ENCODE data around the gene ARHGAP44. TPM values are rescaled to one million over a fixed set of nuclear protein-coding genes. Genes with fewer than 3 reads are reported as not detected.
A peak's percentile ranks its signal among the peaks of the same experiment; 100 is the strongest.

The ARHGAP44 gene
- total RNA-seq, 3 donors from 2014 or later = 34.4 to 92.3 (median 52.0) TPM

GRCh38 chr17:12745486-12745885, 43.8 kb upstream of the ARHGAP44 start:
- intact Hi-C loops (cut with DNase I, micrococcal nuclease) = no loop called here
- Histone ChIP-seq H3K4me1 (ENCODE audit: low read depth) (no peaks in the 10 kb centered on the region), H3K4me3 (no peak overlapping the region), H3K9me3 (no peaks in the 10 kb centered on the region), H3K36me3 (ENCODE audit: low read depth) (no peaks in the 10 kb centered on the region)
- TF ChIP-seq, protein P1, sequence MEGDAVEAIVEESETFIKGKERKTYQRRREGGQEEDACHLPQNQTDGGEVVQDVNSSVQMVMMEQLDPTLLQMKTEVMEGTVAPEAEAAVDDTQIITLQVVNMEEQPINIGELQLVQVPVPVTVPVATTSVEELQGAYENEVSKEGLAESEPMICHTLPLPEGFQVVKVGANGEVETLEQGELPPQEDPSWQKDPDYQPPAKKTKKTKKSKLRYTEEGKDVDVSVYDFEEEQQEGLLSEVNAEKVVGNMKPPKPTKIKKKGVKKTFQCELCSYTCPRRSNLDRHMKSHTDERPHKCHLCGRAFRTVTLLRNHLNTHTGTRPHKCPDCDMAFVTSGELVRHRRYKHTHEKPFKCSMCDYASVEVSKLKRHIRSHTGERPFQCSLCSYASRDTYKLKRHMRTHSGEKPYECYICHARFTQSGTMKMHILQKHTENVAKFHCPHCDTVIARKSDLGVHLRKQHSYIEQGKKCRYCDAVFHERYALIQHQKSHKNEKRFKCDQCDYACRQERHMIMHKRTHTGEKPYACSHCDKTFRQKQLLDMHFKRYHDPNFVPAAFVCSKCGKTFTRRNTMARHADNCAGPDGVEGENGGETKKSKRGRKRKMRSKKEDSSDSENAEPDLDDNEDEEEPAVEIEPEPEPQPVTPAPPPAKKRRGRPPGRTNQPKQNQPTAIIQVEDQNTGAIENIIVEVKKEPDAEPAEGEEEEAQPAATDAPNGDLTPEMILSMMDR (IDR thresholded peaks at IDR 0.05) = no peak
- DNase-seq (peak in 1 of 3 donors; percentile 25), ATAC-seq (peak; percentile 80)

DNA sequence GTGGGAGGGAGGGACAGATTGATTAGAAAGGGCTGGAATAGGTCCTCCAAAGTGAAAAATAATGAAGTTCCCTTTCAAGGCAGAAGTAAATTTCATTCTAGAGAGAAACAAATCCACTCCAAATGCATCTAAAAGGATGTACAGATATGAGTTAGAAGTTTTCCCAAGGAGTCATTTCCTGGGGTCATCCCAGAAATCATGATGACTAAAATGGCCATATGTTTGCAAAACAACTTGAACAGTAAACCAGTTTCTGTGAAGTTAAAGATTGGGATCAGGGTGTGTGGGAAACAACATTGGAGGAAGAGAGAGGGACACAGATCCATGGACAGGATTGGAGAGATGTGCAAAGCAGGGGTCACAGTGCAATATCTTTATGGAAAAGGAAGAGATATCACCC, 32.5 kb upstream of the ARHGAP44 start:
- intact Hi-C loops (cut with DNase I, micrococcal nuclease) = no loop called here
- no peaks in the 10 kb centered on the region for H3K9me3 ChIP-seq
- TF ChIP-seq, protein P1 (IDR thresholded peaks at IDR 0.05) = no peak
- DNase-seq (no peak), ATAC-seq (no peak)
- H3K4me1 ChIP-seq (ENCODE audit: low read depth) = no peaks in the 10 kb centered on the region
- H3K36me3 ChIP-seq (ENCODE audit: low read depth) = no peaks in the 10 kb centered on the region
- no peak overlapping the region for H3K4me3 ChIP-seq

DNA sequence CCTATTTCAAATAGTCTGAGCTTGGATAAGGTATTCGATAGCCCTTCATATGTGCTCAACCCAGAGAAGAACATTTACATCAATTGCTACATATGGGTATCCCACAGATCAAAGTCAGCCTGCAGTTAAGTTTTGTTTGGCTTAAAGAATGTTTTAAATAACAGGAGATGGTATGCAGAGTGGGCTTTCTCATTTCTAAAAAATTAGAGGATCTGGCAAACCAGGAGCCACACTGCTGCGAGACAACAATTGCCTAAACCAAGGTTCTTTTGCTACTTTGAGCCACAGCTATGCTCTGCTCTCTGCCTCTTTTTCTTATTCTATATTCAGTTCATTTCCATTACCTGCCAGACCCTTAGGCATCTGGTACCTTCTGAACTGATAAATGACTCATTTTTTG, 30.2 kb upstream of the ARHGAP44 start:
- Histone ChIP-seq H3K9me3 (no peaks in the 10 kb centered on the region), H3K4me3 (no peak overlapping the region), H3K4me1 (ENCODE audit: low read depth) (no peaks in the 10 kb centered on the region), H3K36me3 (ENCODE audit: low read depth) (no peaks in the 10 kb centered on the region)
- no peak for ATAC-seq
- intact Hi-C loops (cut with DNase I, micrococcal nuclease) = no loop called here
- TF ChIP-seq, protein P1 (IDR thresholded peaks at IDR 0.05) = no peak
- DNase-seq = no peak

DNA sequence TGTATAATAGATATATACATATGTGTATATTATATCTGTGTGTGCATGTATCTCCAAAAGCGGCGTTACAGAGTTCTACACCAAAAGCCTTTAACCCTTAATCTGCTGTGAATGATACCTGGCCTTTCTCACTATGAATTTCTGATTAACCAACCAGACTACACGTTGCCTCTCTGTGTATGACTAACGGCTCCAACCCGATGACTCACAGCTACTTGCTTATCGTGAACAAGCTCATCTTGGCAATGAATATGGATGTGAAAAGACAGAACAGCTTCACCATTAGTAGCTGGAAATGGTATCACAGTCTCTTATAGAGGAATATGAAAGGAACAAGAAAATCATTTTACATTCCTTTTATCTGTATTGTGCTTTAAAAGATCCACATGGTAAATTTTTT, 23.8 kb upstream of the ARHGAP44 start:
- no peaks in the 10 kb centered on the region for H3K4me1 ChIP-seq (ENCODE audit: low read depth)
- DNase-seq = no peak
- TF ChIP-seq, protein P1 (IDR thresholded peaks at IDR 0.05) = no peak
- intact Hi-C loops (cut with DNase I, micrococcal nuclease) = no loop called here
- H3K36me3 ChIP-seq (ENCODE audit: low read depth) = no peaks in the 10 kb centered on the region
- H3K9me3 ChIP-seq = no peaks in the 10 kb centered on the region
- no peak overlapping the region for H3K4me3 ChIP-seq
- ATAC-seq = peak; percentile 49

DNA sequence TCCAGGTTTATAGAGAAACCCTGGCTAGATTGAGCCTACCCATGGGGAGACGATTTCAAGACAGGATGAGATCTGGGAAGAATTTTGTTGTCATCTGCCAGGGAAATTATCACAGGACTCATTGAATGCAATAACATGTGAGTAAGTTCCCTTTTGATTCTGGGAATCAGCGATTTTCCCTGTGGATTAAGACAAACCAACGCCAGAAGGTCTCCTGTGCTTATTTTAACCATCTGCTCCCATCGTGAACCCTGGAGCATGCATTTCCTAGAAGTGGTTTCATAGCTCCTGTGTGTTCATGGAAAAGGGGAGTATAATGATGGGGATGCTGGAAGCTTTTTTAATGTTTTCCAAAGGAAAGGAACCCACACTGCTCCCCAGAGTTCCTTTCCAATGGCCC, 21.0 kb upstream of the ARHGAP44 start:
- no peak overlapping the region for H3K4me3 ChIP-seq
- no peaks in the 10 kb centered on the region for H3K36me3 ChIP-seq (ENCODE audit: low read depth)
- no peaks in the 10 kb centered on the region for H3K4me1 ChIP-seq (ENCODE audit: low read depth)
- DNase-seq (no peak), ATAC-seq (no peak)
- TF ChIP-seq, protein P1 (IDR thresholded peaks at IDR 0.05) = no peak
- H3K9me3 ChIP-seq = no peaks in the 10 kb centered on the region
- intact Hi-C loops (cut with DNase I, micrococcal nuclease) = no loop called here

DNA sequence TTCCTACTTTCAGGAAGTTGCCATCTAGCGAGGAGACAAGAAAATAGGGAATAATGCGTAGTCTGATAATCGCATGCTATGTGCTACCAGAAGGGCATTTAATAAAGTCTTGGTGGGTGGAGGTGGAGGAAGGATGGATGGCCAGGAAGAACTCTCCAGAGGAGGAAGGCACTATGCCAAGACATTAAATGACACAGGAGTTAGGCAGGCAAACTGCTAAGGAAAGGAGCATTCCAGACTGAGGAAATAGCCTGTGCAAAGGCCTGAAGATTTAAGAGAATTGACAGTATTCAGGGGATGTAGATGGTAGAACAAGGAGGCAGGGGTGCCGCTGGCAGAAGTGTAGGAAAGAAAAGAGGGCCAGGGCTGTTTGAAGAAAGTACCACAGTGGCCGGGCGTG, 19.3 kb upstream of the ARHGAP44 start:
- Histone ChIP-seq H3K4me1 (ENCODE audit: low read depth) (no peaks in the 10 kb centered on the region), H3K9me3 (no peaks in the 10 kb centered on the region), H3K36me3 (ENCODE audit: low read depth) (no peaks in the 10 kb centered on the region), H3K4me3 (no peak overlapping the region)
- DNase-seq (no peak), ATAC-seq (no peak)
- intact Hi-C loops (cut with DNase I, micrococcal nuclease) = no loop called here
- TF ChIP-seq, protein P1 (IDR thresholded peaks at IDR 0.05) = no peak
